ENCODE measurements around the gene CES2.
A peak's percentile ranks its signal among the peaks of the same experiment; 100 is the strongest.
"Not testable (repeated sequence)": the region's sequence is repeated elsewhere in the genome, so short reads cannot be mapped to it uniquely, and the experiment has no call there.

The CES2 gene

DNA sequence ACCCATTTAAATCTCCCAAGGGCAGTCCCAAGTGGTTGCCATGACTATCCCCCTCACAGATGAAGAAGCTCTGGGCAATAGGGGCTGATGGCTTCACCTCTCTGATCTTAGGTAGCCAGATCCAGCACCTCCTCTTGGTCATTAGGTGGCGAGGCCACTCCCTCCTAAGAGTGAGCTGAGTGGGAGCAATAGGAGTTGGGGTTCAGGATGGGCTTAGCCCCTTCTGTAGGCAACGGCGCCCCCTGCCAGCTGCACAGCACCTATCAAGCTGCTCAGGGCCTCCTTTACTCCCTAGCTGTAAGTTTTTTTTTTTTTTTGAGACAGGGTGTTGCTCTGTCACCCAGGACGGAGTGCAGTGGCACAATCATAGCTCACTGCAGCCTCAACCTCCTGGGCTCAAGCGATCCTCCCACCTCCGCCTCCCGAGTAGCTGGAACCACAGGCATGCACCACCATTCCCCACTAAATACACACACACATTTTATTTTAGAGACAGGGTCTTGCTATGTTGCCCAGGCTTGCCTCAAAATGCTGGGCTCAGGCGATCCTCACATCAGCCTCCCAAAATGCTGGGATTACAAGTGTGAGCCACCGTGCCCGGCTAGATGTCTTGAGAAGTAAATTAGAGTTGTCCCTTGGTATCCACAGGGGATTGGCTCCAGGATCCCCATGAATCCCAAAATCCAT, 6.5 kb upstream of the CES2 start:
- in situ Hi-C loops (cut with MboI; ENCODE audit: low pct_unique_long_range_greater_than_20kb, low sequenced_read_pairs, unreplicated experiment), result no loop called here
- TF ChIP-seq, protein P1, sequence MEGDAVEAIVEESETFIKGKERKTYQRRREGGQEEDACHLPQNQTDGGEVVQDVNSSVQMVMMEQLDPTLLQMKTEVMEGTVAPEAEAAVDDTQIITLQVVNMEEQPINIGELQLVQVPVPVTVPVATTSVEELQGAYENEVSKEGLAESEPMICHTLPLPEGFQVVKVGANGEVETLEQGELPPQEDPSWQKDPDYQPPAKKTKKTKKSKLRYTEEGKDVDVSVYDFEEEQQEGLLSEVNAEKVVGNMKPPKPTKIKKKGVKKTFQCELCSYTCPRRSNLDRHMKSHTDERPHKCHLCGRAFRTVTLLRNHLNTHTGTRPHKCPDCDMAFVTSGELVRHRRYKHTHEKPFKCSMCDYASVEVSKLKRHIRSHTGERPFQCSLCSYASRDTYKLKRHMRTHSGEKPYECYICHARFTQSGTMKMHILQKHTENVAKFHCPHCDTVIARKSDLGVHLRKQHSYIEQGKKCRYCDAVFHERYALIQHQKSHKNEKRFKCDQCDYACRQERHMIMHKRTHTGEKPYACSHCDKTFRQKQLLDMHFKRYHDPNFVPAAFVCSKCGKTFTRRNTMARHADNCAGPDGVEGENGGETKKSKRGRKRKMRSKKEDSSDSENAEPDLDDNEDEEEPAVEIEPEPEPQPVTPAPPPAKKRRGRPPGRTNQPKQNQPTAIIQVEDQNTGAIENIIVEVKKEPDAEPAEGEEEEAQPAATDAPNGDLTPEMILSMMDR (IDR thresholded peaks at IDR 0.05; ENCODE audit: extremely low read depth, insufficient read depth, missing control alignments), result peak; percentile 53
- DNase-seq (ENCODE audit: low spot score), result no peak

DNA sequence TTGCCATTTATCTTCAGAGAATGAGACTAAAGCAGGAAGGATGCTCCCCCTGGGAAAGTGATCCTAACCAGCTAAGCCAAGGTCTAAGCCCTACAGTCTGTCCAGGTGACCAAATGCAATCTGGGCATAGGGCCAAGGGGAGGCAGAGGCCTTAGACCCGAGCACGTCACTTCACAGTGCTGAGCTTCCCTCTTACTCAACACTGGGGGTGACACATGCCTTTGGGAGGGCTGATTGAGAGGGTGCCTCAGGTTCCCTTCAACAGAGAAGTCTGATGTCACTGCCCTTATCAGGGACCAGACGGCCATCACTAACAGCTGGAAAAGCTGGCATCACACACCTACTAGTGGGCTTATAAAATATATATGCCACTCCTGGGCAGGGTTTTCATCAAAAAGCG, 5.1 kb upstream of the CES2 start:
- no peak for DNase-seq (ENCODE audit: low spot score)
- TF ChIP-seq, protein P1 (IDR thresholded peaks at IDR 0.05; ENCODE audit: extremely low read depth, insufficient read depth, missing control alignments), result no peak
- in situ Hi-C loops (cut with MboI; ENCODE audit: low pct_unique_long_range_greater_than_20kb, low sequenced_read_pairs, unreplicated experiment), result no loop called here

DNA sequence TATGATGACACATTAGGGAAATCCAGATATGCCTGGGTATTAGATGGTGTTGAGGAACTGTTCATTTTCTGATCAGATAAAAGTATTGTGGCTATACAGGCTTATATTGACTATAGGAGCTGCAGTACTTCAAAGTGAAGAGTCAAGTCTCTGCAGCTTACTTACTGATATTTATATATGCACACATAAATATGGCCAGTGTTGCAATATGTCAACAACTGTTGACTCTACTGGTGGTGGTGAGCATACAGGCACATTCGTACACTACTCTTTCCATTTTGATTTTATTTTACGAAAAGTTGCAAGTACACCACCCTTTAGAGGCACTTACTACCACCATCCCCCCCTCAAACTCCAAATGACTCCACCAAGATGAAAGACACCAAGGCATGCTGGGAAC, 3.7 kb upstream of the CES2 start:
- DNase-seq (ENCODE audit: low spot score), result no peak
- TF ChIP-seq, protein P1 (IDR thresholded peaks at IDR 0.05; ENCODE audit: extremely low read depth, insufficient read depth, missing control alignments), result no peak
- in situ Hi-C loops (cut with MboI; ENCODE audit: low pct_unique_long_range_greater_than_20kb, low sequenced_read_pairs, unreplicated experiment), result no loop called here

DNA sequence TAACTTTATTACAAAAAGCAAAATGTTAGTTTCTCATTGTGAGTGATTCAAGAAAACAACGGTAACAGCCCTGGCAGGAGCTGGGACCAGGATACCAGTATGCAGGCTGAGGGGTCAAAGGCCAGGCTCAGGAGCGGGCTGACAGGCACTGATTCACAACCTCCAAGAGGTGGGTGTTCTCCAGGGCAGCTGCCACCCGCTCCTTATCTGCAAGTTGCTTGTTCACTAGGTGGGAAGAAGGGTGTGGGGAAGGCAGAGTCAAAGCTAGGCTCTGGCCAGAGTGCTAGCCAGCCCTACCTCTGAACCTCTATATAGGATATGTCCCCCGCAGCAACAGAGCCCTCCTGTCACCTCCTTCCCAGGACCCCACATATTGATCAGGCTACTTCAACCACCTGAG, 3.2 kb upstream of the CES2 start:
- in situ Hi-C loops (cut with MboI; ENCODE audit: low pct_unique_long_range_greater_than_20kb, low sequenced_read_pairs, unreplicated experiment), result no loop called here
- DNase-seq (ENCODE audit: low spot score), result no peak
- TF ChIP-seq, protein P1 (IDR thresholded peaks at IDR 0.05; ENCODE audit: extremely low read depth, insufficient read depth, missing control alignments), result no peak

DNA sequence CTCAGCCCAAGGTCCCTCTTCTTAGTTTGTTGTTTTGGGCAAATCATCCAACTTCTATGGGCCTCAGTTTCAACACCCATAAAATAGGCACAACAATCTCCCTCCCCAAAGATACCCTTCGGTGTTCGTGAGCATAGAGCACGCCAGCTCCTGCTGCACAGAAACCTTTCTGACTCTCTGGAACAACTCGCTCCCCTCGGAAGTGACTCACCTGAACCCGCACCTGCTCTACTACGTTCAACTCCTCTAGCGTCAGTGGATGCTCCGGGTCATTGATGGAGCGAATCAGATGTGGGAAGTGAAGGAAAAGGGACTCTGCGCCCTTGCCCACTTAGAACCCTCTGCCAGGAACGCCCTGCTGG, 1.6 kb upstream of the CES2 start:
- no peak for DNase-seq (ENCODE audit: low spot score)
- TF ChIP-seq, protein P1 (IDR thresholded peaks at IDR 0.05; ENCODE audit: extremely low read depth, insufficient read depth, missing control alignments), result no peak
- in situ Hi-C loops (cut with MboI; ENCODE audit: low pct_unique_long_range_greater_than_20kb, low sequenced_read_pairs, unreplicated experiment), result no loop called here

DNA sequence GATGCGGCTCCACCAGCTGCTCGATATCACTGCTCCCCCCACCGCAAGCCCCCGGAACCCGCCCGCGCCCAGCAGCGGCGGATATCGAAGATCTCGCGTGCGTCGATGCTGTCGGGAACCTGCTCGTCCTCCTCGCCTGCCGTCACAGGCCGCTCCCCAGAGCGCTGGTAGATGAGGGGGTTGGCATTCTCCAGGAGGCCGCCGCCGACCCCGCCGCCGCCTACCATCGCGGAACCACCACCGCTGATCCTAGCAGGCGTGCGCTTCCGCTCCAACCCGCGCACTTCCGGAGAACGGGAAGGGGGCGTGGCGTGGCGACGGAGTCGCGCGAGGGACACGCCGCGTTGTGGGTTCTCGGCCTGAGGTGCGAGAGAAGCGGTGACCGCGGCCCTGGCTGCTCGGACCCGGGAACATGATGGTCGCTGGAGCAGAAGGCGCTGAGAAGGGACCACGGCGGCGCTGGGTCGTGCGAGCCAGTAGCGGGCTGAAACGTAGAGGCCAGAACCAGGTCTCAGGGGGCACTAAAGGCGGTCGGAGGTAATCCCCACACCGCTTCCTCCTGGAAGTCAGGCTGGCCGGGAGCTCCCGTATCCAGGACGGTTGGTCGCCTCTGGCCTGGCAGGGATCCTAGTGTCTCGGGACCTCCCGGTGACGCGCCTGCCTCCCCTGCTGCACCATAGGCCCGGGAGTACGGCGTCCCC, 1.0 kb upstream of the CES2 start, which contains the start of gene CIAO2B:
CIAO2B (minus strand) TSS at position 265 of the 701 bp plus-strand sequence; CDS start at position 227, 38 bp downstream.
- TF ChIP-seq, protein P1 (IDR thresholded peaks at IDR 0.05; ENCODE audit: extremely low read depth, insufficient read depth, missing control alignments), result no peak
- peak; percentile 94 for DNase-seq (ENCODE audit: low spot score)
- in situ Hi-C loops (cut with MboI; ENCODE audit: low pct_unique_long_range_greater_than_20kb, low sequenced_read_pairs, unreplicated experiment), result no loop called here

DNA sequence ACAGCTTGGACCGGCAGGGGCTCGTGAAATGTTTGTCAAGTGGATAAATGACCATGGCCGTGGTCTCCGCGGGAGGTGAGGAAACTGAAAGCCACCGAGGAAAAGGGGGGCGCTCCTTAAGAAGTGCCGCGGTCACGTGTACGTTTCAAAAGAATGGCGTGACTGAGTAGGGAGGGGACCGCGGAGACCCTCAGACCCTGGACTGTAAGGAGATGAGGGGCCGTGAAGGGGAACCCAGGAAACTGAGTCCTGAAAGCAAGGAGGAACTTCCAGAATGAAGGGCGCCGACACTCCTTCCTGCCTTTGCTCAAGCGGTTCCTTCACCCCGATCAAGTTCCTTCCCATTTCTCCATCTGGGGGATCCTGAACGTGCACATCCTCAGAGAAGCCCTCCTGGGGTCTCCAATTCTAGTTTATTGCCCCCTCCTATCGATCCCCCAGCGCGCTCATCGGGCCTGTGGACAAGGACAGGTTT, 440 bp upstream of the CES2 start:
- in situ Hi-C loops (cut with MboI; ENCODE audit: low pct_unique_long_range_greater_than_20kb, low sequenced_read_pairs, unreplicated experiment); DNase-seq (ENCODE audit: low spot score): not testable (repeated sequence)
